ENCODE data around the gene TLE4. TPM values are rescaled to one million over a fixed set of nuclear protein-coding genes. Genes with fewer than 3 reads are reported as not detected.

Gene TLE4
- total RNA-seq, 1 donor from 2014 or later = 58.0 TPM

- H3K27ac ChIP-seq = no peak overlapping the region
- H3K9me3 ChIP-seq = no peaks in the 10 kb centered on the region
- intact Hi-C loops (cut with DNase I) = no loop called here
- H3K4me1 ChIP-seq = no peaks in the 10 kb centered on the region
- no peaks in the 10 kb centered on the region for H3K36me3 ChIP-seq
- DNase-seq (ENCODE audit: low spot score in 2 of 2) = no peak
- no peaks in the 10 kb centered on the region for H3K27me3 ChIP-seq
- no peak overlapping the region for H3K4me3 ChIP-seq
- no peak for TF ChIP-seq CTCF (IDR thresholded peaks at IDR 0.05)
These were observed 197.9 kb downstream of the TLE4 start for GRCh38 chr9:79769476-79770275.

- H3K4me3 ChIP-seq = no peak overlapping the region
- no peak for DNase-seq (ENCODE audit: low spot score in 2 of 2)
- no peaks in the 10 kb centered on the region for H3K4me1 ChIP-seq
- H3K9me3 ChIP-seq = no peaks in the 10 kb centered on the region
- no peak overlapping the region for H3K27ac ChIP-seq
- no peaks in the 10 kb centered on the region for H3K27me3 ChIP-seq
- TF ChIP-seq CTCF (IDR thresholded peaks at IDR 0.05) = no peak
- no peaks in the 10 kb centered on the region for H3K36me3 ChIP-seq
- intact Hi-C loops (cut with DNase I) = no loop called here
These were observed 202.6 kb downstream of the TLE4 start for GRCh38 chr9:79774356-79774755.

Measured in ascending aorta (tissue), 2 donors.